ENCODE data around the gene COG1.

COG1 gene

DNA sequence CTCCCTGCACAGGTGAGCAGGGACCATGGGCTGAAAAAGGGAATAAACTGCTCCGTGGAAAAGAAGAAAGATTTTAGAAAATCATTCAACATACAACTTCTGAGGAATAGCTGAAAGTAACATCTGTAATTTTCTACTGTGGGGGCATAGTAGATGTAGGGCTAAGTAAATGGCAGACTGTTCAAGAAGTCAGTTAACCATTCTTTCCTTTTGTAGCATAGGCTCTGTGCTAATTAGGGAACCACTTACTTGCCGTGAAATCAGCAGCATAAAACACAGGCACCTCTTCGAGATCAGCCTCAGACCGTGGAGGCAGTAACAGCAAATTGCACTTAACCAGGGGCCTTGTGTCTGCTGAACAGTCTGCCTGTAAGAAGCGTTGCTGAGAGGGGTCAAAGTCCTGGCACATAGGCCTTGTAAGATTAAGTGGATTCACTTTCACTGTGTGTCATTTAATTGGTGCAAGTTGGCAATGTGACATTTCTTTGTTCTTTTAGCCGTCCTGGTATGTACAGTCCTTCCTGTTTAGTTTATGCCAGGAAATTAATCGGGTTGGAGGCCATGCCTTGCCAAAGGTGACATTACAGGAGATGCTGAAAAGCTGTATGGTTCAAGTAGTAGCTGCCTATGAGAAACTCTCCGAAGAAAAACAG is 10.4 kb downstream of the COG1 start:
- no peaks in the 10 kb centered on the region for H3K36me3 ChIP-seq (ENCODE audit: control insufficient read depth, insufficient read depth, low read length)
- TF ChIP-seq, protein P1, sequence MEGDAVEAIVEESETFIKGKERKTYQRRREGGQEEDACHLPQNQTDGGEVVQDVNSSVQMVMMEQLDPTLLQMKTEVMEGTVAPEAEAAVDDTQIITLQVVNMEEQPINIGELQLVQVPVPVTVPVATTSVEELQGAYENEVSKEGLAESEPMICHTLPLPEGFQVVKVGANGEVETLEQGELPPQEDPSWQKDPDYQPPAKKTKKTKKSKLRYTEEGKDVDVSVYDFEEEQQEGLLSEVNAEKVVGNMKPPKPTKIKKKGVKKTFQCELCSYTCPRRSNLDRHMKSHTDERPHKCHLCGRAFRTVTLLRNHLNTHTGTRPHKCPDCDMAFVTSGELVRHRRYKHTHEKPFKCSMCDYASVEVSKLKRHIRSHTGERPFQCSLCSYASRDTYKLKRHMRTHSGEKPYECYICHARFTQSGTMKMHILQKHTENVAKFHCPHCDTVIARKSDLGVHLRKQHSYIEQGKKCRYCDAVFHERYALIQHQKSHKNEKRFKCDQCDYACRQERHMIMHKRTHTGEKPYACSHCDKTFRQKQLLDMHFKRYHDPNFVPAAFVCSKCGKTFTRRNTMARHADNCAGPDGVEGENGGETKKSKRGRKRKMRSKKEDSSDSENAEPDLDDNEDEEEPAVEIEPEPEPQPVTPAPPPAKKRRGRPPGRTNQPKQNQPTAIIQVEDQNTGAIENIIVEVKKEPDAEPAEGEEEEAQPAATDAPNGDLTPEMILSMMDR (IDR thresholded peaks at IDR 0.05) = no peak
- no peaks in the 10 kb centered on the region for H3K27me3 ChIP-seq (ENCODE audit: control insufficient read depth, insufficient read depth, low read length)
- H3K9ac ChIP-seq = no peak overlapping the region
- H3K9me3 ChIP-seq (ENCODE audit: control insufficient read depth, low read length) = no peaks in the 10 kb centered on the region
- no peak overlapping the region for H3K4me2 ChIP-seq (ENCODE audit: low read length)
- H3K4me3 ChIP-seq (ENCODE audit: low read depth, low read length) = no peak overlapping the region
- H3K4me1 ChIP-seq = peaks cover 13% of the 10 kb centered on the region
- no peak overlapping the region for H3K27ac ChIP-seq
- no peak overlapping the region for H2AFZ ChIP-seq
- no peaks in the 10 kb centered on the region for H3K79me2 ChIP-seq

DNA sequence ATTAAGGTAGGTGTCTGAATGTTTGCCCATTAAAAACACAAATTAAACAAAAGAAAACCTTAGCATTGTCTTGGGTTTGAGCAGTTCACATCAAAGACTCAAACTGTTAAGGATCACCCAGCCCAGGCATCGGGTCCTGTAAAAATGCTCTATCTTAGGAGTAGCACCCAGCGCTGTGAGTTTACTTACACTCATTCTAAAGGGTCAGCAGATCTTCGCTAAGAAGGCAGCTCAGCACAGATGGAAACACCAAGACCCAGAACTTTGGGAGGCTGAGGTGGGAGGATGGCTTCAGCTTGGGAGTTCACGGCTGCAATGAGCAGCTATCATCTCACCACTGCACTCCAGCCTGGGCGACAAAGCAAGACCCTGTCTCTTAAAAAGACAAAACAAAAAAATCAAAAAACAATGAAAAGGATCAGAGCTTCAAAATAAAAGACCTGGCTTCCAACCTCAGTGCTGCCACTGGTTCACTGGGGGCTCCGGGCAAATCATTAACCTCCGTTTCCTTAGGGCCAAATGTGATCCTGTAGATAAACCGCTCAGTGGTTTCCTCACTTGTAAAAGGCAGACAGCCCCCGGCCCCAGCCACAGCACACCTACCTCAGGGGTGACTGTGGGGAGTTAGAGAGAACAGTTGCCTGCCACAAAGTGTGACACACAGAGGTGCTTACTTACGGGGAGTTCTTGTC is 11.1 kb downstream of the COG1 start:
- H3K4me2 ChIP-seq (ENCODE audit: low read length) = no peak overlapping the region
- peaks cover 13% of the 10 kb centered on the region for H3K4me1 ChIP-seq
- H3K27ac ChIP-seq = no peak overlapping the region
- H3K9ac ChIP-seq = no peak overlapping the region
- H3K4me3 ChIP-seq (ENCODE audit: low read depth, low read length) = no peak overlapping the region
- no peaks in the 10 kb centered on the region for H3K79me2 ChIP-seq
- TF ChIP-seq, protein P1 (IDR thresholded peaks at IDR 0.05) = no peak
- no peaks in the 10 kb centered on the region for H3K27me3 ChIP-seq (ENCODE audit: control insufficient read depth, insufficient read depth, low read length)
- no peaks in the 10 kb centered on the region for H3K36me3 ChIP-seq (ENCODE audit: control insufficient read depth, insufficient read depth, low read length)
- no peak overlapping the region for H2AFZ ChIP-seq
- no peaks in the 10 kb centered on the region for H3K9me3 ChIP-seq (ENCODE audit: control insufficient read depth, low read length)

DNA sequence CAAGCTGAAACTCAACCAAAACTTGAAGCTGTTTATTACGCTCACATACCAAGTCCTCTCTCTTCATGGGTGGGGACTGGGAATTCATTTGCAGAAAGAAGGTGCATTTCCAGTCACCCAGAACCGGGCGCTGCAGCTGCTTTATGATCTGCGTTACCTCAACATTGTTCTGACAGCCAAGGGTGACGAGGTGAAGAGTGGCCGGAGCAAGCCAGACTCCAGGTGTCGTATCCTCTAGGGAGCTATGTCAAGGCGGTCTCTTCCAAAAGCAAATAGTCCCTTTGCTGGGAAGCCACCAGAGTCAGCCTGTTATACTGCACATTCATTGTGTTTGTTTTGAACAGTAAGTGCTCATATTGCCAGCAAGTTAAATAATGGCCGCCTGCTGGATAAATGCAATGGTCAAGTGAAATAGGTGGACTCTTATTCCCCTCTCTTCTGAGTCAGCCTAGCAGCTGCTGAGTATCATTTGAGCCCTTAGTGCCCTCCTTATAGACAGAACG is 12.7 kb downstream of the COG1 start:
- Histone ChIP-seq H3K27me3 (ENCODE audit: control insufficient read depth, insufficient read depth, low read length) (no peaks in the 10 kb centered on the region), H3K4me3 (ENCODE audit: low read depth, low read length) (no peak overlapping the region)

DNA sequence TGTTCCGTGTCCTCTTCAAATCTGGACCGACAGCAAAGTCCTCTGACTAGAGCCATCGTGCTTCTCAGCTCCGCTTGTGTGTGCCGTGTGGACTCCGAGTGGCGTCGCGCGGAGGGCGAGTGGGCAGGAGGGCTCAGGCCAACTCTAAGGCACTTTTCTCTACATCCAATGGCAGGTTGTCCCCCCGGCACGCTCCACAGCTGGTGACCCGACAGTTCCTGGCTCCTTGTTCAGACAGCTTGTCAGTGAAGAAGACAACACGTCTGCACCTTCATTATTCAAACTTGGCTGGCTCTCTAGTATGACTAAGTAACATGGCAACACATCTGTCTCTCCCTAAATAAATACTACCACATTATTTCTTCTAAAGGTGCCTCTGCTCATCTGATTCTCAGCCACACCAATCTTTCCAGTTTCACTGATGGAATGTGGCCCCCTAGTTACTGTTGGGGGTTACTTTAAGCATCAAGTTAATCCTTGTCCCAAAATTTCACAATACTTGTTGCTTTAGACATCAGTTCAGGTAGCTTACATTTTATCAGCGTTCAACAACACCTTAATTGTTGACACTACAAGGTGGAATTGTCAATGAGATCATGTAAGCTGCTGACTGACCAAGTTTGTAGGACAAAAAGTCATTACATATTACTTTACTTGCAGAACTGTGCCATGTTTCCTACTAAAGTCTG is 15.4 kb downstream of the COG1 start:
- Histone ChIP-seq H3K4me2 (ENCODE audit: low read length) (no peak overlapping the region), H3K4me3 (ENCODE audit: low read depth, low read length) (no peak overlapping the region), H3K27me3 (ENCODE audit: control insufficient read depth, insufficient read depth, low read length) (no peaks in the 10 kb centered on the region), H3K36me3 (ENCODE audit: control insufficient read depth, insufficient read depth, low read length) (no peaks in the 10 kb centered on the region), H3K4me1 (no peaks in the 10 kb centered on the region), H2AFZ (no peak overlapping the region), H3K79me2 (peaks cover 3% of the 10 kb centered on the region), H3K27ac (no peak overlapping the region), H3K9me3 (ENCODE audit: control insufficient read depth, low read length) (no peaks in the 10 kb centered on the region), H3K9ac (no peak overlapping the region)
- TF ChIP-seq, protein P1 (IDR thresholded peaks at IDR 0.05) = no peak

More for the DNA sequence above, 12.7 kb downstream of the COG1 start:
- Histone ChIP-seq H3K79me2 (no peaks in the 10 kb centered on the region), H3K27ac (no peak overlapping the region), H3K9ac (no peak overlapping the region), H3K4me2 (ENCODE audit: low read length) (no peak overlapping the region), H3K4me1 (peaks cover 9% of the 10 kb centered on the region), H3K9me3 (ENCODE audit: control insufficient read depth, low read length) (no peaks in the 10 kb centered on the region), H3K36me3 (ENCODE audit: control insufficient read depth, insufficient read depth, low read length) (no peaks in the 10 kb centered on the region), H2AFZ (no peak overlapping the region)
- TF ChIP-seq, protein P1 (IDR thresholded peaks at IDR 0.05) = no peak
